ENCODE data around the gene ABCG8.

ABCG8 gene

DNA sequence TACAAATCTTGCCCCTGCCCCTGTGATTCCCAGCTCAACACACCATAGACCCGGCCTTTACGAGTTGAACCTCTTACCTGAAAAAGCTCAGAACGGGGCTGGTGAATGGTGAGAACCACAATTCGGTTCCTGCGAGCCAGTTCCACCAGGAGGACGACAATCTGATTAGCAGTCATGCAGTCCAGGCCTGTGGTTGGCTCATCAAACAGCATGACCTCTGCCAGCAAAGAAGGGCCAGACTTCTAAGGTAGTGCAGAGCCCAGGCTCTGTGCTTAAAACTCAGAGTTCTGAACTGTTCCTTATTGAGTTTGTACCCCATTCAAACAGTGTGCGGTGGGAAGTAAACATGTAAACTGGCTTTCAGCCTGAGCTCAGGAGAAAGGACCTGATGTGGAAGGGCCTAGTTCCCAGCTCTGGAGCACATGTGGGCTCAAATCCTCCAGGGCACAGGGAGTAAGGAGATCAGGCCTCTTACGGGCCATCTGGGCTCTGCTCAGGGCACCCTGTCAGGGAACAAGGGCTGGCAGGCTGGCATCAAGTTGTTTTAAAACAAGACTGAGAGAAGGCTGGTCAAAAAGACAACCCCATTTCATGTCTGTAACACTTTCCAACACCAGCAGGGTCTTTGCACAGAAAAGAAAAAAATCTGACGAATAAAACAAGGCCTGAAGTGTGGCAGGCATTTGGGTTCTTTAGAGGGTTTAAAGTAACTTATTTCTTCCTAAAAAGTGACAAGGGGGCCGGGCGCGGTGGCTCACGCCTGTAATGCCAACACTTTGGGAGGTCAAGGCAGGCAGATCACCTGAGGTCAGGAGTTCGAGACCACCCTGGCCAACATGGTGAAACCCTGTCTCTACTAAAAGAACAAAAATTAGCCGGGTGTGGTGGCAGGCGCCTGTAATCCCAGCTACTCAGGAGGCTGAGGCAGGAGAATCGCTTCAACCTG lies 12.2 kb upstream of the ABCG8 start:
- no peak for DNase-seq

DNA sequence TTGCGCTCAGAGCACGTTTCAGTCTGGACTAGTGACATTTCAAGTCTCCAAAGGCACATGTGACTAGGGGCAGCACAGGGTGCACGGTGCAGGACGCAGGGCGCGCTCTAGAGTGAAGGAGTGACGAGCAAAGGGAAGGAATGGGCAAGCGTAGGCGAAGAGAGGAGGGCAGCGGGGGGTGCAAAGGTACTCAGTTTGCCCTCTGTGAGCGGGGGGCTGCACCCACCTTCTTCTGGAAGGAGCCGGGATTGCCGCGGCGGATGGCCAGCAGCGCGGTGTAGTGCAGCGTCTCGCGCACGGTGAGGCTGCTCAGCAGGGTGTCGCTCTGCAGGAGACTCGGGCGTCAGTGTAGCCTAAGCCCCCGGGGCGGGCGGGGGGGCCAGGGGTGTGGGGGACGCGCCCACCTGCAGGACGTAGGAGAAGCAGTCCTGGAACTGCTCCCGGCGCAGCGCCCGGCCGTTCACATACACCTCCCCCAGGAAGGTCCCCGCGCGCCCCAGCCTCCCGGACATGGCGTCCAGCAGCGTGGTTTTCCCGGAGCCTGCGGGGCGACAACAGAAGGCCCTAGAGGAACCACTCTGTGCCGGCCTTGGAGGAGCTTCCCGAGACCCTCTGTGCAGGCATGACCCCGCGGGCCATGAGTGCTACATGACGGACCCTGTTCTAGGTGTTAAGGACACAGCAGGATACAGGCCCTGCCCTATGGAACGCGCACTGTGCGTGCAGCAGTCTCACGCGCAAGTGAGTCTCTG lies 7.1 kb upstream of the ABCG8 start:
- no peak for DNase-seq

DNA sequence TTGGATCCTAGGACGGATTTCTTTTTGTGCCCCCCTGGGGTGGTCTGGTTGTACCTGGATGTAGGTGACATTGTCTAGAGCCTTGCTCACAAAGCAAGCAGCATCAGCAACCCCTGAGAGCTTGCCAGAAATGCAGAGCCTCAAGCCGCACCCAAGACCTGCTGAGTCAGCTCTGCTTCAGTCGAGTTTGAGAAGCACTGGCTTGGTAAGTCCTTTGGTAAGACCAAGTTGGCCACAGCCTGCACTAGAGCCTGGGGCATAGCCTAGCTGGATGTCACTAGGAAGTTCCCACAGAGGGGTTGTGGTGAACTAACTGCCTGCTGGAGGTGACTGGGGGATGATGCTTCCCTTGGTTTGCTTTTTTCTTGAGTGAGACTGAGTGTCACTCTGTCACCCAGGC lies 6.3 kb upstream of the ABCG8 start:
- DNase-seq, result no peak

- DNase-seq, result no peak
These were observed 1.7 kb upstream of the ABCG8 start for GRCh38 chr2:43837033-43837432.

GRCh38 chr2:43837831-43838559 lies 776 bp upstream of the ABCG8 start:
- no peak for DNase-seq

GRCh38 chr2:43839776-43840564 lies 1.2 kb downstream of the ABCG8 start:
- DNase-seq, result no peak

GRCh38 chr2:43840965-43841364 lies 2.2 kb downstream of the ABCG8 start:
- DNase-seq, result no peak

- DNase-seq, result no peak
These were observed 3.4 kb downstream of the ABCG8 start for GRCh38 chr2:43841949-43842865.

DNA sequence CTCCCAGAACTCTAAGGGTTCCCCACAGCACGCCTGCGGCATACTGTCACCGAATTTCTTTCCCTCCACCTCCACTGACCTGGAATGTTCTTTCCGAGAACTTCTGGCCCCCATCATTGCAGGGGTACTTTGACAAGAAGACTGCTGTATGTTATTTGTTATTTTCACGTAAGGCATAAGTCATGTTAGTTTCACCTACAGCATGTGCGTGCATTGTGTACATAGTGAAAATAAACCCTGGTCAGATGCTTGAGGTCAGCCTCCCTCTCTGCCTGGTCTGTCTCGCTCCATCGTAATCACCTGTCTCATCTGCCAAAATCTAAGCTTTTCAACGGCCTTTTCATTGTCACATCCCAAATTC lies 4.1 kb downstream of the ABCG8 start:
- no peak for DNase-seq

- no peak for DNase-seq
These were observed 6.4 kb downstream of the ABCG8 start for GRCh38 chr2:43845181-43845580.

DNA sequence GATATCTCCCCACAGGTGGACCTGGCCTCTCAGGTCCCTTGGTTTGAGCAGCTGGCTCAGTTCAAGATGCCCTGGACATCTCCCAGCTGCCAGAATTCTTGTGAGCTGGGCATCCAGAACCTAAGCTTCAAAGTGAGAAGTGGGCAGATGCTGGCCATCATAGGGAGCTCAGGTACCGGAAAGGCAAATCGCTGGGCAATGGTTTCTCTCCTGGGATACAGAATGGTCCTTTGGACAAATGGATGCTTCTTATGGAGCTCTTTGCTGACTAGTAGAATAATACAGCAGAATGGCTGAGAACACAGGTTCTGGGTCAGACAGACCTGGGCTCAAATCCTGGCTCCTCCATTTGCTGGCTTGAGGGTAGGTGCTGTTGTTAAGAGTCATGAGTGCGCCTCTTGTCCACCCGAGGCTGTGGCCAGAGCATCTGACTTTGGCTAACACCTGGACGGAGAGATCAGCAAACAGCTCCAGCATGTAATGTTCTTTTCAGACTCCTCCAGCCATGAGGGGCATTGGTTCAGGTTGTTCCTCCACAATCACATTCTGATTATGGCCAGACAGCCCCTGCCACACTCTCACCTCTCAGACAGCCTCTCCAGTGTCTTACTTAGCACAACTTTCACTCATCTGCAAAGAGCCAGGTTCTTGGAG lies 7.5 kb downstream of the ABCG8 start:
- no peak for DNase-seq

GRCh38 chr2:43848214-43848613 lies 9.4 kb downstream of the ABCG8 start:
- DNase-seq, result no peak

DNA sequence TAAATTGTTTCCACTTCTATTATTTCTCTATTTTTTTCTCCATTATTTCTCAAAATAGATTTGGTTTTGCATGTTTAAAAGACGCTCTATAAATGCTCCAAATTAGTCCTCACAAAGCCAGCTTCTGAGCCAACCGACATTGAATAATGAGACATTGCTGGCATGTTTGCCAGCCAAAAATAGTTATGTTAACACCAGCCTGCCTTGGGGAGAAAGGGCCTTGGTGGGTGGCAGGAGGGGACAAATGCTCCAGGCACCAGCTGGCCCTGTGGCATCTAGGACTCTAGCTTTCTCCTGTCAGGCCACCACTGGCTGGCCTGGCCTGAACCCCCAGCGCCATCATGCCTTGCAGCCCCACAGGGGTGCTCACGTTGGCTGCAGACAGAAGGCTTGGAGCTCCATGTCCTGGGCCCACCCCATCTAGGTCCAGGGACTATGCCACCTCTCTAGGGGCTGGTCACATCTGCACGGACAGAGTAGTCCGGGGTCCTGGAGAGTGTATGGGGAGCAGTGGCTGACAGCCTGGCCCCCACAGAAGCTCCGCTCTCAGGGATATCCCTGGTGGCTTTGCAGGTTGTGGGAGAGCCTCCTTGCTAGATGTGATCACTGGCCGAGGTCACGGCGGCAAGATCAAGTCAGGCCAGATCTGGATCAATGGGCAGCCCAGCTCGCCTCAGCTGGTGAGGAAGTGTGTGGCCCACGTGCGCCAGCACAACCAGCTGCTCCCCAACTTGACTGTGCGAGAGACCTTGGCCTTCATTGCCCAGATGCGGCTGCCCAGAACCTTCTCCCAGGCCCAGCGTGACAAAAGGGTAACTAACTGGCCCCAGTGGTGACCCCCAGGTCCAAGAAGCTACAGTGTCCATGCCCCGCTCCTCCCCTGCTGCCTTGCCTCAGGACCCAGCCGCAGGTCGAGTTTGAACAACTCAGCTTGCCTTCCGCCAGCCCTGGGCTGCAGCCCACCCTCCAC lies 12.5 kb downstream of the ABCG8 start:
- DNase-seq, result no peak

- no peak for DNase-seq
These were observed 13.5 kb downstream of the ABCG8 start for GRCh38 chr2:43852196-43852730.

DNA sequence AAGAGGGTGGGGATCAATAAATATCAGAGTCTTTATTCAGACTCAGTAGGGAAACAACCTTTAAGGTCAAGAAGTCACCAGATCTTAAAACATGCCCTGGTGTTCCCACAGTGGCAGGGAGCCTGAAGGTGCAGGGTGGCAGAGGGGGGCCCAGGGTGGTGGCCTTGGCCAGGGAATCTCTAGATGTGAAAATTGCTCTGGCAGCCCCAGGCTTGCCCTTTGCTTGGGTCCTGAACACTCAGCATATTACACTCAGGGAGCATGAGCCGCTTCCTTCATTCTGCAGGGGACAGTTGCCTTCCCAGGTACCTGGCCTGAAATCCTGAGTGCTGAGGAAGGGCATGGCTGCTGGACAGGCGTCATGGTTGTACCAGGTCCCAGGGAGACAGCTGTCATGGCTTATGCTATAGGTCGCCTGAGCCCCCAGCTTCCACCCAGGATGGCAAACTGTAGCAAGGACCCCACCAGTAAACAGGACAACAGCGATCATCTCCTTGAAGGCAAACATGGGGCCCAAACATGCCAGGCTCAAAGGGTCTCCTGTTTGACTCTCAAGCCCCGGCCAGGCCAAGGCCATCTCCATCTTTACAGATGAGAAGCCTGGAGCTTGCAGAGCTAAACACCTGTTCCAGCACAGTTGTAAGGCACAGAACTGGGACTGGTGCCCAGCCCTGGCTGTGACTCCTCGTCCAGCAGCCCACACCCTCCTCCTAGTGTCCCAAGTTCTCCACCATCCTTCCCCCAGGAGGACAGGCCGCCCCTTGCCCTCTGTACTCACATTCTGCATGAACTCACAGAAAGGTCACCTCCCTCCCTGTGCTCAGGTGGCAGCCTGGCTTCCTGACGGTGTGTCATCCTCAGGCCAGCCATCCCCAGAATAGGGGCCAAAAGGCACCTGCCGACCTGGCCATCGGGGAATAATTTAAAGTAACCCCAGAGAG lies 14.6 kb downstream of the ABCG8 start:
- DNase-seq, result no peak

GRCh38 chr2:43854671-43855070 lies 15.9 kb downstream of the ABCG8 start:
- DNase-seq, result no peak

GRCh38 chr2:43855292-43855691 lies 16.5 kb downstream of the ABCG8 start:
- no peak for DNase-seq

DNA sequence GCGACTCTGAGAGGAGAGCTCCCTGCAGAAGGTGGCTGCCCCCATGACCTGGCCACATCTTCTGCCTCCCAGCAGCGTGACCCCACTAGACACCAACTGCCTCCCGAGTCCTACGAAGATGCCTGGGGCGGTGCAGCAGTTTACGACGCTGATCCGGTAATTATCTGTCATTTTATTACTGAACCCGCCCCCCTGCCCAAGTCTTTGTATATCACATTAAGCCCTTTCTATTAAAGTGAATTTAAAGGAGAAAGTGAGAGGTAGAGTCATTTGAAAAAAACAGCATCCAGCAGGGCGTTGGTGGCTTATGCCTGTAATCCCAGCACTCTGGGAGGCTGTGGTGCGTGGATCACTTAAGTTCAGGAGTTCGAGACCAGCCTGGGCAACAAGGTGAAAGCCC lies 33.4 kb downstream of the ABCG8 start:
- DNase-seq, result no peak
